Neural cell (in vitro differentiated cells): ENCODE results near the gene RARRES2. TPM values are rescaled to one million over a fixed set of nuclear protein-coding genes. Genes with fewer than 3 reads are reported as not detected.

Source experiments
- H2AFZ ChIP-seq: fragments of 200-600, 300-800 bp; sonication (generic), shearing (Covaris generic); 2 replicates; pipeline ENCODE4 v1.6.0; 2014; ENCODE audit warnings: low read depth, mild to moderate bottlenecking, antibody characterized with exemption, low read length, moderate library complexity
- H3F3A ChIP-seq: fragments of 200-600 bp; shearing (Covaris generic); 2 replicates; pipeline ENCODE4 v1.6.1; 2016; ENCODE audit warnings: mild to moderate bottlenecking, moderate library complexity, mixed read lengths, antibody characterized with exemption, low read length; ENCODE audit not compliant: insufficient read depth, poor library complexity, severe bottlenecking
- H3K27ac ChIP-seq: fragments of 200-600, 300-800 bp; sonication (generic), shearing (Covaris generic); 2 replicates; pipeline ENCODE4 v1.5.1; 2014; ENCODE audit warnings: mild to moderate bottlenecking, low read length, moderate library complexity
- H3K27me3 ChIP-seq: fragments of 300-800, 200-600 bp; sonication (generic), shearing (Covaris generic); 2 replicates; pipeline ENCODE4 v1.6.0; 2014; ENCODE audit warnings: mild to moderate bottlenecking, low read depth, low read length, moderate library complexity; ENCODE audit not compliant: insufficient read depth
- H3K36me3 ChIP-seq: fragments of 300-800, 200-600 bp; sonication (generic), shearing (Covaris generic); 2 replicates; pipeline ENCODE4 v1.5.1; 2014; ENCODE audit warnings: mild to moderate bottlenecking, antibody characterized with exemption, low read length, moderate library complexity; ENCODE audit not compliant: insufficient read depth
- H3K4me2 ChIP-seq: fragments of 300-800, 200-600 bp; sonication (generic), shearing (Covaris generic); 2 replicates; pipeline ENCODE4 v1.6.0; 2014; ENCODE audit warnings: mild to moderate bottlenecking, low read length
- H3K4me3 ChIP-seq: fragments of 300-800, 200-600 bp; sonication (generic), shearing (Covaris generic); 2 replicates; pipeline ENCODE4 v1.5.1; 2014; ENCODE audit warnings: mild to moderate bottlenecking, low read length, moderate library complexity
- H3K79me2 ChIP-seq: fragments of 200-600 bp; shearing (Covaris generic); replicated peaks from 2 replicates; pipeline ENCODE4 v1.6.0; 2014; ENCODE audit warnings: mild to moderate bottlenecking, low read length, moderate library complexity; ENCODE audit not compliant: insufficient read depth
- H3K9ac ChIP-seq: fragments of 300-800, 200-600 bp; sonication (generic), shearing (Covaris generic); 2 replicates; pipeline ENCODE4 v1.6.1; 2016; ENCODE audit warnings: mild to moderate bottlenecking, low read length, mixed read lengths
- H3K9me2 ChIP-seq: fragments of 200-600 bp; shearing (Covaris generic); 2 replicates; pipeline ENCODE4 v1.6.1; 2016; ENCODE audit warnings: mild to moderate bottlenecking, low read length, mixed read lengths; ENCODE audit not compliant: insufficient read depth
- H3K9me3 ChIP-seq: fragments of 200-600, 300-800 bp; sonication (generic), shearing (Covaris generic); 2 replicates; pipeline ENCODE4 v1.6.1; 2016; ENCODE audit warnings: mild to moderate bottlenecking, mixed run types, low read length, moderate library complexity, mixed read lengths
- H4K20me1 ChIP-seq: fragments of 200-600 bp; shearing (Covaris generic); 2 replicates; pipeline ENCODE4 v1.6.1; 2016; ENCODE audit warnings: mild to moderate bottlenecking, mixed run types; ENCODE audit not compliant: insufficient read depth
- CTCF ChIP-seq: fragments of 450-650 bp; IDR thresholded peaks from 2 replicates; pipeline ENCODE4 v1.5.1; 2014; ENCODE audit warnings: antibody characterized with exemption, mild to moderate bottlenecking, moderate library complexity; ENCODE audit not compliant: poor library complexity, severe bottlenecking
- EP300 ChIP-seq: fragments of 450-650 bp; conservative IDR thresholded peaks from 2 replicates; pipeline ENCODE4 v1.6.1; 2014; ENCODE audit warnings: antibody characterized with exemption, mild to moderate bottlenecking, moderate library complexity; ENCODE audit not compliant: poor library complexity, severe bottlenecking
- EZH2 ChIP-seq: fragments of 200-600, 300-800 bp; shearing (Covaris generic), sonication (generic); IDR thresholded peaks from 2 replicates; pipeline ENCODE4 v1.6.1; 2014; ENCODE audit warnings: antibody characterized with exemption, low read length, borderline replicate concordance, mild to moderate bottlenecking; ENCODE audit not compliant: insufficient read depth, poor library complexity, severe bottlenecking
- MXI1 ChIP-seq: fragments of 450-650 bp; conservative IDR thresholded peaks from 2 replicates; pipeline ENCODE4 v1.6.1; 2014; ENCODE audit warnings: antibody characterized with exemption, mild to moderate bottlenecking; ENCODE audit not compliant: poor library complexity, severe bottlenecking
- POLR2AphosphoS5 ChIP-seq: IDR thresholded peaks from 2 replicates; pipeline ENCODE4 v1.6.1; 2012
- RAD21 ChIP-seq: fragments of 450-650 bp; conservative IDR thresholded peaks from 2 replicates; pipeline ENCODE4 v1.6.1; 2014; ENCODE audit warnings: antibody characterized with exemption, mild to moderate bottlenecking, moderate library complexity
- REST ChIP-seq: IDR thresholded peaks from 2 replicates; pipeline ENCODE4 v1.6.1; 2012; ENCODE audit warnings: borderline replicate concordance
- SMC3 ChIP-seq: fragments of 450-650 bp; conservative IDR thresholded peaks from 2 replicates; pipeline ENCODE4 v1.6.1; 2014; ENCODE audit warnings: antibody characterized with exemption, mild to moderate bottlenecking, moderate library complexity; ENCODE audit not compliant: poor library complexity
- TAF1 ChIP-seq: IDR thresholded peaks from 2 replicates; pipeline ENCODE4 v1.6.1; 2012; ENCODE audit warnings: low read depth
- polyA plus RNA-seq: library from polyadenylated mRNA; depleted of rRNA; stranded (reverse); fragments of >200 nt; gene quantifications from 2 replicates; pipeline ENCODE4 v1.2.3, GENCODE V29; 2014

The RARRES2 gene
- polyA plus RNA-seq, 1 donor from 2014 or later = 0.71 TPM

- H3K9ac ChIP-seq = no peak overlapping the region
- TF ChIP-seq CTCF = no peak
- no peak for TF ChIP-seq MXI1
- TF ChIP-seq TAF1 = no peak
- no peak for TF ChIP-seq SMC3
- TF ChIP-seq REST = no peak
- TF ChIP-seq EZH2 = no peak
- no peak for TF ChIP-seq RAD21
- TF ChIP-seq POLR2AphosphoS5 = no peak
- TF ChIP-seq EP300 = no peak
- H3K27ac ChIP-seq = no peak overlapping the region
- no peaks in the 10 kb centered on the region for H3K9me3 ChIP-seq
- no peaks in the 10 kb centered on the region for H3F3A ChIP-seq
- H2AFZ ChIP-seq = no peak overlapping the region
- no peaks in the 10 kb centered on the region for H3K9me2 ChIP-seq
- H3K36me3 ChIP-seq = no peaks in the 10 kb centered on the region
- H3K4me3 ChIP-seq = no peak overlapping the region
- no peaks in the 10 kb centered on the region for H4K20me1 ChIP-seq
- no peaks in the 10 kb centered on the region for H3K79me2 ChIP-seq
- no peaks in the 10 kb centered on the region for H3K27me3 ChIP-seq
- H3K4me2 ChIP-seq = no peak overlapping the region
These were observed 20.6 kb upstream of the RARRES2 start for GRCh38 chr7:150361807-150362621.

GRCh38 chr7:150361402-150361801 is 20.0 kb upstream of the RARRES2 start:
- H3K36me3 ChIP-seq = no peaks in the 10 kb centered on the region
- H3K9me3 ChIP-seq = no peaks in the 10 kb centered on the region
- no peak for TF ChIP-seq POLR2AphosphoS5
- TF ChIP-seq SMC3 = no peak
- TF ChIP-seq RAD21 = no peak
- TF ChIP-seq EP300 = no peak
- no peak for TF ChIP-seq EZH2
- TF ChIP-seq CTCF = no peak
- TF ChIP-seq MXI1 = no peak
- no peak for TF ChIP-seq TAF1
- TF ChIP-seq REST = no peak
- H4K20me1 ChIP-seq = no peaks in the 10 kb centered on the region
- no peaks in the 10 kb centered on the region for H3K9me2 ChIP-seq
- no peak overlapping the region for H3K27ac ChIP-seq
- no peak overlapping the region for H2AFZ ChIP-seq
- H3K4me2 ChIP-seq = no peak overlapping the region
- H3F3A ChIP-seq = no peaks in the 10 kb centered on the region
- no peaks in the 10 kb centered on the region for H3K79me2 ChIP-seq
- H3K4me3 ChIP-seq = no peak overlapping the region
- no peaks in the 10 kb centered on the region for H3K27me3 ChIP-seq
- H3K9ac ChIP-seq = no peak overlapping the region
